Mesothelial cell of epicardium (in vitro differentiated cells): ENCODE results near the gene UAP1L1. TPM values are rescaled to one million over a fixed set of nuclear protein-coding genes. Genes with fewer than 3 reads are reported as not detected.

ENCODE experiments used
- DNase-seq, 2 experiments: peaks; one replicate each; pipeline ENCODE4 v3.0.0; 2021; ENCODE audit warnings: low spot score in 2 of 2; ENCODE audit not compliant: unreplicated experiment in 2 of 2
- H3K27ac Mint-ChIP-seq: 2 replicates; pipeline ENCODE4 v1.8.0; 2021; ENCODE audit warnings: mixed read lengths
- H3K27me3 Mint-ChIP-seq: 2 replicates; pipeline ENCODE4 v1.8.0; 2021; ENCODE audit warnings: low read depth, mixed read lengths
- H3K36me3 Mint-ChIP-seq: 2 replicates; pipeline ENCODE4 v1.8.0; 2021; ENCODE audit warnings: mixed read lengths
- H3K4me1 Mint-ChIP-seq: 2 replicates; pipeline ENCODE4 v1.8.0; 2021; ENCODE audit warnings: mixed read lengths
- H3K4me3 Mint-ChIP-seq: 2 replicates; pipeline ENCODE4 v1.8.0; 2021; ENCODE audit warnings: mild to moderate bottlenecking, moderate library complexity, mixed read lengths
- H3K9me3 Mint-ChIP-seq: 2 replicates; pipeline ENCODE4 v1.8.0; 2021; ENCODE audit warnings: mixed read lengths
- total RNA-seq: library from RNA; stranded (reverse); gene quantifications from 3 replicates; pipeline ENCODE4 v1.2.1, GENCODE V29; 2021
- TF ChIP-seq, protein P1 (sequence below): fragments of 200-600 bp; sonication (generic); IDR thresholded peaks from one replicate; pipeline ENCODE4 v1.5.0; 2021; ENCODE audit warnings: antibody characterized with exemption; ENCODE audit not compliant: unreplicated experiment

The UAP1L1 gene
- total RNA-seq, 1 donor from 2014 or later: 5.5 TPM

DNA sequence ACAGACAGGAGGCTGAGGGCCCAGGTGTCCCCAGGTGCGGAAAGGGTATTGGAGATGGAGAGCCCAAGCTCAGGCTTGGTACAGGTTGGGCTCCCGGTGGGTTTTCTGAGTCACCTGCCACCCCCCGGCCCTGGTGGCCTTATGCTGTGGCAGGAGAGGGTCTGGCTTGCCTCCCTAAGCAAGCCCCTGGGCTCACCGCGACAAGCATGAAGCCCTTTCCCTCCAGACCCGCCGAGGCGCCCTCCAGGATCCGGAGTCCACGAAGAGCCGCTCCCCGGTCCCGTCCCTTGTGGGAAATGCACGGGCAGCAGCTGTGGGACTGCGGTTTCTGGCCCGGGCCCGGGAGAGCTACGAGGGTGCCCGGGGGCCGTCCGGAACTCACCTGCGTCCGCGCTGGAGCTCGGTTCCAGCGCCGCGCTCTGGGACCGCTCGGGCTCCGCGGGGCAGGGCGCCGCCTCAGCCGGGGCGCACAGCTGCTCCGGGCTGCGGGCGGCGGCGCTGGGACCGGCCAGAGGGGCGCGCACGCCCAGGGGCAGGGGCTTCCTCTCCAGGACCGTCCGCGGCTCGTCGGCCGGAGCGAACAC is 7.7 kb upstream of the UAP1L1 start:
- Mint-ChIP-seq H3K4me1 (peaks cover 13% of the 10 kb centered on the region), H3K4me3 (peak overlapping the region; percentile 44), H3K9me3 (no peaks in the 10 kb centered on the region), H3K27ac (no peak overlapping the region), H3K36me3 (no peaks in the 10 kb centered on the region), H3K27me3 (peaks cover 19% of the 10 kb centered on the region)
- DNase-seq: no peak
- TF ChIP-seq, protein P1, sequence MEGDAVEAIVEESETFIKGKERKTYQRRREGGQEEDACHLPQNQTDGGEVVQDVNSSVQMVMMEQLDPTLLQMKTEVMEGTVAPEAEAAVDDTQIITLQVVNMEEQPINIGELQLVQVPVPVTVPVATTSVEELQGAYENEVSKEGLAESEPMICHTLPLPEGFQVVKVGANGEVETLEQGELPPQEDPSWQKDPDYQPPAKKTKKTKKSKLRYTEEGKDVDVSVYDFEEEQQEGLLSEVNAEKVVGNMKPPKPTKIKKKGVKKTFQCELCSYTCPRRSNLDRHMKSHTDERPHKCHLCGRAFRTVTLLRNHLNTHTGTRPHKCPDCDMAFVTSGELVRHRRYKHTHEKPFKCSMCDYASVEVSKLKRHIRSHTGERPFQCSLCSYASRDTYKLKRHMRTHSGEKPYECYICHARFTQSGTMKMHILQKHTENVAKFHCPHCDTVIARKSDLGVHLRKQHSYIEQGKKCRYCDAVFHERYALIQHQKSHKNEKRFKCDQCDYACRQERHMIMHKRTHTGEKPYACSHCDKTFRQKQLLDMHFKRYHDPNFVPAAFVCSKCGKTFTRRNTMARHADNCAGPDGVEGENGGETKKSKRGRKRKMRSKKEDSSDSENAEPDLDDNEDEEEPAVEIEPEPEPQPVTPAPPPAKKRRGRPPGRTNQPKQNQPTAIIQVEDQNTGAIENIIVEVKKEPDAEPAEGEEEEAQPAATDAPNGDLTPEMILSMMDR: no peak

DNA sequence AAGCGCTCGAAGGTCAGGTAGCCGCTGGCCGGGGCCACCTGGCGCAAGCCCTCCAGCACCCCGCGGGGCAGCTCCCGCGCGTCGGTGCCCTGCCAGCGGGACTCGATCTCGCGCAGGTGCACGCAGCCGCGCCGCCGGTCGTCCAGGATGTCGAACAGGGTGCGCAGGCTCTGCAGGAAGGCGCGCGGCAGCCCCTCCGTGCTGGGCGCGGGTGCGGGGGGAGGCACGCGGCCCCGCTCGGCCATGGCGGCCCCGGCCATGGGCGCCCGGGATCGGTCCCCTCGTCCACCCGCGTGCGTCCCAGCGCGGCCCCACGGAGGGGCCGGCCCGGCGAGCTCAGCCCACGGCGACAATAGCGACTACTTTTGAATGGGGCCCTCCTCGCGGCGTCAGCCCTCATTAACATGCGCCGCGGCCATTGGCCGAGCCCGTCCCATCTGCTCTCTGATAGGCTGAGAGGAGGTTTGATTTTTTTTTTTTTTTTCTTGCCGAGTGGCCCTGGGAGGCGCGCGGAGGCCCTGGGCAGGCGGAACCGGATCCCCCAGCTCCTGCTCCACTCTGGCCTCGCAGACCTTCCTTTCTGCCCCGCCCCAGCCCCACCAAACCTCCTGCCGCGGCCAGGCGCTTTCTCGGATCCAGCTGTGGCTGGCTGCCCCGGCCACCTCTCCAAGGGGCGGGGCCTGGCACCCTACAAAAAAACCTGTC is 7.0 kb upstream of the UAP1L1 start, which contains the start of gene SAPCD2:
Gene SAPCD2 (minus strand): TSS at position 357 of the 705 bp plus-strand sequence. CDS start 97 bp downstream, at position 260.
- DNase-seq: peak; percentile 71 to 77
- H3K27ac Mint-ChIP-seq: no peak within 1 kb of the TSS
- peaks cover 27% of the 10 kb centered on the region for H3K27me3 Mint-ChIP-seq
- TF ChIP-seq, protein P1: no peak
- H3K36me3 Mint-ChIP-seq: no peaks in the 10 kb centered on the region
- H3K4me1 Mint-ChIP-seq: peaks cover 13% of the 10 kb centered on the region
- peak within 1 kb of the TSS; percentile 63 for H3K4me3 Mint-ChIP-seq
- H3K9me3 Mint-ChIP-seq: no peaks in the 10 kb centered on the region

DNA sequence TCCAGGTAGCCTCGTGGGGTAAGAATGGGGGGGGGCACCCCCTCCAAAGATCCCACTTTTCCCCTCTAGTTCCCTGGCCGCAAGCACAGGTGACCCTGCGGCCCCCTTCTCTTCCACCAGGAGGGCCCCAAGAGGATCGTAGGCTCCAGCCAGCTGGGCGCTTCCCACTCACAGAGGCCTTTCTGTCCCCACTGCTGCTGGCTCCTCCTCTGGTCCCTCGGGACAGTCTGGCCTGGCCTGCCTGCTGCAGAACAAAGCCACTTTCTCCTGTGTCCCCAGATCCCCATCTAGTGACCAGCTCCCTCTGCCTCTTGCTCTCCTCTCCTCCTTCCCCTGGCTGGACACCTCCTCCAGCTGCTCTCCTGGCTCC is 6.4 kb upstream of the UAP1L1 start:
- H3K4me3 Mint-ChIP-seq: peak overlapping the region; percentile 63
- peaks cover 30% of the 10 kb centered on the region for H3K27me3 Mint-ChIP-seq
- no peaks in the 10 kb centered on the region for H3K36me3 Mint-ChIP-seq
- TF ChIP-seq, protein P1: no peak
- H3K27ac Mint-ChIP-seq: no peak overlapping the region
- H3K4me1 Mint-ChIP-seq: peaks cover 13% of the 10 kb centered on the region
- no peaks in the 10 kb centered on the region for H3K9me3 Mint-ChIP-seq
- no peak for DNase-seq

DNA sequence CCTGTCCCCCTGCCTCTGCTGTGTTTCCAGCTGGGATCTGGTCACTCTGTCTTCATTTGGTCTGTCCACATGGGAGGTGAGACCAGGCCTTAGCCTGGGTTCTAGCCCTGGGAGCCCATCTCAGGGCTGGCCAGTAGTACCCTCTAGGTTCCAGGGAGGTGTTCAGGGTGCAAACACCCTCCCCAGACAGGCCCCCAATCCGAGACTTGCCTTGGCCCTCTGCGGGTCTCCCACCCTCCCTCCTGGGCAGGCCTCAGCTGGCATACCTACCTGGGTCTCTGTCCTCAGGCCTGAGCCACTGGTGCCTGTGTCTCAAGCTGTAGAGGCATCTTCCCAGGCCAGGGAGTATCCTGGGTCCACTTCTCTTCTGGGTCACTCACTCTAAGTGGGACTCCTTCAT is 6.0 kb upstream of the UAP1L1 start:
- Mint-ChIP-seq H3K36me3 (no peaks in the 10 kb centered on the region), H3K9me3 (no peaks in the 10 kb centered on the region), H3K4me3 (peak overlapping the region; percentile 63), H3K27ac (no peak overlapping the region), H3K4me1 (peaks cover 13% of the 10 kb centered on the region), H3K27me3 (peaks cover 34% of the 10 kb centered on the region)
- no peak for DNase-seq
- TF ChIP-seq, protein P1: no peak

DNA sequence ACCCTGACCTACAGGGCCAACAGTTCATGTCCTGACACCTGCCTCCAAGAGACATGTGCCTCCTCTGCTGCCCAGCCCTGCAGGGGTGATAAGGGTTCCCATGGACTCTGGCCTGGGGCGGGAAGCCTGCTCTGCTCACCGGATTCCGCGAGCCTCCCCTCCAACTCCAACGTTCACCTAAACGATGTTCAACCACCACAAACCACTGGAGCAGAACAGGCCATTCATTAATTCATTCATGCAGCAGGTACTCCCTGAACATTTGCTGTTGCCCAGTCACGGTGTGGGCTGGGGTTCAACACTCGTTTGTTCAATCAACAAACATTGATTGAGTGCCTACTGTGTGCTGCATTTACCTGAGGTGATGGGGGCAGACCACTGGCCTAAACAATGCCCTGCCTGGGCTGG is 3.3 kb upstream of the UAP1L1 start:
- Mint-ChIP-seq H3K4me3 (no peak overlapping the region), H3K27ac (no peak overlapping the region), H3K9me3 (no peaks in the 10 kb centered on the region), H3K27me3 (peaks cover 48% of the 10 kb centered on the region), H3K4me1 (peaks cover 14% of the 10 kb centered on the region), H3K36me3 (no peaks in the 10 kb centered on the region)
- TF ChIP-seq, protein P1: no peak
- DNase-seq: no peak
